Measurements from ENCODE around the gene WDR45B. TPM values are rescaled to one million over a fixed set of nuclear protein-coding genes. Genes with fewer than 3 reads are reported as not detected.

The WDR45B gene
- polyA plus RNA-seq, 1 of the 3 experiments (the other 2 are of a cell fraction): 171 TPM

GRCh38 chr17:82630212-82630611 lies 18.0 kb downstream of the WDR45B start:
- no peak overlapping the region for H3K4me3 ChIP-seq (ENCODE audit: low read depth in 2 of 2, low read length in 1 of 2)
- H3K4me1 ChIP-seq (ENCODE audit: control insufficient read depth in 1 of 2, insufficient read depth in 2 of 2, low read depth in 1 of 2, low read length in 1 of 2): no peaks in the 10 kb centered on the region
- H3K4me2 ChIP-seq: no peak overlapping the region
- H4K20me1 ChIP-seq (ENCODE audit: insufficient read depth): peaks cover 38% of the 10 kb centered on the region
- no peaks in the 10 kb centered on the region for H3K9me2 ChIP-seq
- H3K79me2 ChIP-seq (ENCODE audit: insufficient read depth): peaks cover 88% of the 10 kb centered on the region
- DNase-seq: no peak
- 96% methylated on average over 12 of the region's 12 CpGs for WGBS (ENCODE audit: low lambda C conversion rate)
- TF ChIP-seq SMC3 (IDR thresholded peaks at IDR 0.05; ENCODE audit: low read depth, low read length) (no peak), CHD2 (IDR thresholded peaks at IDR 0.05; ENCODE audit: low read length, partially characterized antibody) (no peak), FOSL2 (IDR thresholded peaks at IDR 0.05; ENCODE audit: borderline replicate concordance, low read depth) (no peak), RAD21 (IDR thresholded peaks at IDR 0.05; ENCODE audit: low read length) (no peak), REST (IDR thresholded peaks at IDR 0.05; ENCODE audit: low read depth, low read length) (no peak), FOXM1 (IDR thresholded peaks at IDR 0.05; ENCODE audit: low read depth) (no peak), ZBTB33 (IDR thresholded peaks at IDR 0.05; ENCODE audit: borderline replicate concordance, low read depth) (no peak)
- ChIA-PET POLR2A (no interaction called here), CTCF (interaction anchor here (1.5 kb wide), 1 partner anchor 14 kb away, joined by 6 read pairs; no protein-coding TSS in a partner anchor)
- no peak overlapping the region for H2AFZ ChIP-seq (ENCODE audit: low read depth)
- H3K36me3 ChIP-seq (replicated peaks in 1 of 2; ENCODE audit: control insufficient read depth in 1 of 2, insufficient read depth in 2 of 2, low read length in 1 of 2): peaks cover 39 to 66% of the 10 kb centered on the region in 2 experiments
- no peaks in the 10 kb centered on the region for H3K27me3 ChIP-seq (ENCODE audit: insufficient read depth)
- H3K27ac ChIP-seq (ENCODE audit: low read depth in 2 of 2, low read length in 1 of 2): no peak overlapping the region
- no peaks in the 10 kb centered on the region for H3K9me3 ChIP-seq
- no peaks in the 10 kb centered on the region for H3F3A ChIP-seq (replicated peaks; ENCODE audit: insufficient read depth)
- no peak overlapping the region for H3K9ac ChIP-seq

GRCh38 chr17:82629748-82630147 lies 18.5 kb downstream of the WDR45B start:
- Histone ChIP-seq H3K4me1 (ENCODE audit: control insufficient read depth in 1 of 2, insufficient read depth in 2 of 2, low read depth in 1 of 2, low read length in 1 of 2) (no peaks in the 10 kb centered on the region), H2AFZ (ENCODE audit: low read depth) (no peak overlapping the region), H3K27me3 (ENCODE audit: insufficient read depth) (no peaks in the 10 kb centered on the region), H3K4me3 (ENCODE audit: low read depth in 2 of 2, low read length in 1 of 2) (no peak overlapping the region), H4K20me1 (ENCODE audit: insufficient read depth) (peaks cover 33% of the 10 kb centered on the region), H3K4me2 (no peak overlapping the region), H3K9me2 (no peaks in the 10 kb centered on the region), H3F3A (replicated peaks; ENCODE audit: insufficient read depth) (no peaks in the 10 kb centered on the region), H3K79me2 (ENCODE audit: insufficient read depth) (peaks cover 87% of the 10 kb centered on the region), H3K27ac (ENCODE audit: low read depth in 2 of 2, low read length in 1 of 2) (no peak overlapping the region), H3K36me3 (replicated peaks in 1 of 2; ENCODE audit: control insufficient read depth in 1 of 2, insufficient read depth in 2 of 2, low read length in 1 of 2) (peaks cover 42 to 70% of the 10 kb centered on the region in 2 experiments), H3K9me3 (no peaks in the 10 kb centered on the region), H3K9ac (no peak overlapping the region)
- TF ChIP-seq POLR2AphosphoS5 (IDR thresholded peaks at IDR 0.05; ENCODE audit: low read depth, low read length): no peak
- no peak for TF ChIP-seq MEF2A (IDR thresholded peaks at IDR 0.05; ENCODE audit: borderline replicate concordance, low read depth)
- no peak for TF ChIP-seq USF1 (IDR thresholded peaks at IDR 0.05; ENCODE audit: borderline replicate concordance, low read depth)
- TF ChIP-seq EP300 (IDR thresholded peaks at IDR 0.05; ENCODE audit: borderline replicate concordance in 1 of 2, low read depth in 1 of 2, low read length in 1 of 2): no peak
- TF ChIP-seq NFIC (IDR thresholded peaks at IDR 0.05; ENCODE audit: borderline replicate concordance): no peak
- CTCF ChIA-PET: no interaction called here
- POLR2A ChIA-PET: no interaction called here
- no peak for DNase-seq
- WGBS (ENCODE audit: low lambda C conversion rate): 84% methylated on average over 8 of the region's 8 CpGs

Data from SK-N-SH (cell line).